IPS-18a (cell line): ENCODE measurements around the gene TYW1.
"Not testable (repeated sequence)": the region's sequence is repeated elsewhere in the genome, so short reads cannot be mapped to it uniquely, and the experiment has no call there.

Experiments used
- H3K27ac ChIP-seq: one replicate; pipeline ENCODE4 v1.5.1; 2013; ENCODE audit warnings: low read length
- H3K27me3 ChIP-seq: one replicate; pipeline ENCODE4 v1.6.1; 2013; ENCODE audit warnings: mild to moderate bottlenecking, low read length; ENCODE audit not compliant: control insufficient read depth, insufficient read depth
- H3K36me3 ChIP-seq: one replicate; pipeline ENCODE4 v1.6.1; 2013; ENCODE audit warnings: low read depth, low read length; ENCODE audit not compliant: control insufficient read depth
- H3K4me1 ChIP-seq: one replicate; pipeline ENCODE4 v1.6.1; 2013; ENCODE audit warnings: low read depth, low read length; ENCODE audit not compliant: control insufficient read depth
- H3K4me3 ChIP-seq: one replicate; pipeline ENCODE4 v1.5.1; 2013; ENCODE audit warnings: low read length
- H3K9ac ChIP-seq: one replicate; pipeline ENCODE4 v1.6.1; 2013; ENCODE audit warnings: mild to moderate bottlenecking, low read length, moderate library complexity
- H3K9me3 ChIP-seq: one replicate; pipeline ENCODE4 v1.6.1; 2013; ENCODE audit warnings: low read depth, low read length; ENCODE audit not compliant: control insufficient read depth

The TYW1 gene

GRCh38 chr7:67248364-67248763, 251.7 kb downstream of the TYW1 start:
- H3K27me3 ChIP-seq, H3K9ac ChIP-seq, H3K27ac ChIP-seq, H3K4me1 ChIP-seq, H3K9me3 ChIP-seq, H3K4me3 ChIP-seq, H3K36me3 ChIP-seq: not testable (repeated sequence)

- H3K27ac ChIP-seq = no peak overlapping the region
Measured at GRCh38 chr7:67251986-67252558, 255.4 kb downstream of the TYW1 start.

GRCh38 chr7:67255076-67255475, 258.4 kb downstream of the TYW1 start:
- not testable (repeated sequence) for H3K4me1 ChIP-seq, H3K27me3 ChIP-seq, H3K9me3 ChIP-seq, H3K4me3 ChIP-seq, H3K27ac ChIP-seq, H3K9ac ChIP-seq, H3K36me3 ChIP-seq

More at GRCh38 chr7:67251986-67252558, 255.4 kb downstream of the TYW1 start:
- no peaks in the 10 kb centered on the region for H3K27me3 ChIP-seq
- no peak overlapping the region for H3K4me3 ChIP-seq
- H3K4me1 ChIP-seq = no peaks in the 10 kb centered on the region
- H3K9ac ChIP-seq = no peak overlapping the region
- H3K36me3 ChIP-seq = no peaks in the 10 kb centered on the region
- peaks cover 6% of the 10 kb centered on the region for H3K9me3 ChIP-seq

- H3K9ac ChIP-seq, H3K27me3 ChIP-seq, H3K27ac ChIP-seq, H3K9me3 ChIP-seq, H3K4me1 ChIP-seq, H3K4me3 ChIP-seq, H3K36me3 ChIP-seq: not testable (repeated sequence)
Measured at GRCh38 chr7:67257779-67258178, 261.1 kb downstream of the TYW1 start.

GRCh38 chr7:67259363-67259762, 262.7 kb downstream of the TYW1 start:
- H3K9ac ChIP-seq, H3K4me3 ChIP-seq, H3K36me3 ChIP-seq, H3K4me1 ChIP-seq, H3K27me3 ChIP-seq, H3K27ac ChIP-seq, H3K9me3 ChIP-seq: not testable (repeated sequence)

GRCh38 chr7:67260166-67260586, 263.5 kb downstream of the TYW1 start:
- not testable (repeated sequence) for H3K4me1 ChIP-seq, H3K9ac ChIP-seq, H3K27ac ChIP-seq, H3K36me3 ChIP-seq, H3K27me3 ChIP-seq, H3K4me3 ChIP-seq, H3K9me3 ChIP-seq

GRCh38 chr7:67264000-67264399, 267.4 kb downstream of the TYW1 start:
- not testable (repeated sequence) for H3K9me3 ChIP-seq, H3K36me3 ChIP-seq, H3K4me3 ChIP-seq, H3K27ac ChIP-seq, H3K9ac ChIP-seq, H3K4me1 ChIP-seq, H3K27me3 ChIP-seq

GRCh38 chr7:67266070-67266469, 269.4 kb downstream of the TYW1 start:
- not testable (repeated sequence) for H3K36me3 ChIP-seq, H3K27me3 ChIP-seq, H3K4me1 ChIP-seq, H3K4me3 ChIP-seq, H3K9me3 ChIP-seq, H3K27ac ChIP-seq, H3K9ac ChIP-seq

- H3K36me3 ChIP-seq = no peaks in the 10 kb centered on the region
- H3K4me3 ChIP-seq = no peak overlapping the region
- no peak overlapping the region for H3K27ac ChIP-seq
- no peaks in the 10 kb centered on the region for H3K27me3 ChIP-seq
- no peaks in the 10 kb centered on the region for H3K4me1 ChIP-seq
- no peak overlapping the region for H3K9ac ChIP-seq
- H3K9me3 ChIP-seq = no peaks in the 10 kb centered on the region
Measured at GRCh38 chr7:67267914-67268313, 271.3 kb downstream of the TYW1 start.

GRCh38 chr7:67269916-67270315, 273.3 kb downstream of the TYW1 start:
- not testable (repeated sequence) for H3K36me3 ChIP-seq, H3K27me3 ChIP-seq, H3K4me3 ChIP-seq, H3K4me1 ChIP-seq, H3K27ac ChIP-seq, H3K9ac ChIP-seq, H3K9me3 ChIP-seq
